Endothelial cell of umbilical vein (primary cell): ENCODE measurements around the gene CELSR1. TPM values are rescaled to one million over a fixed set of nuclear protein-coding genes. Genes with fewer than 3 reads are reported as not detected.

Experiments
- BruUV-seq: library from RNA; stranded (reverse); fragments of 400-500 nt; replicated peaks from 2 replicates; lab custom pipeline; 2021; lab: Mats Ljungman, UMichigan
- CTCF ChIA-PET: fragments of 300-600, 350-600 bp; sonication (Branson Sonifier 250); formaldehyde crosslinking; loops from one replicate; lab custom pipeline; 2021; ENCODE audit warnings: antibody characterized with exemption, inconsistent platforms; lab: Charles Lee
- POLR2A ChIA-PET: fragments of 300-600, 350-600 bp; sonication (Branson Sonifier 250); formaldehyde crosslinking; loops from one replicate; lab custom pipeline; 2021; ENCODE audit warnings: antibody characterized with exemption, inconsistent platforms; lab: Charles Lee
- DNase-seq: peaks from one replicate; pipeline ENCODE4 v3.0.0-alpha.2; 2011; ENCODE audit warnings: low read depth, low spot score
- FAIRE-seq: peaks from 2 replicates; lab custom pipeline; 2011; peaks lifted over from hg19 to GRCh38; lab: Jason Lieb, UNC
- H2AFZ ChIP-seq: 2 replicates; pipeline ENCODE4 v1.6.0; 2012; ENCODE audit warnings: low read depth, low read length, control low read depth, inconsistent platforms
- H3K27ac ChIP-seq: 2 replicates; pipeline ENCODE4 v1.5.1; 2011; ENCODE audit warnings: low read depth, mild to moderate bottlenecking, control low read depth, low read length, moderate library complexity; ENCODE audit not compliant: insufficient read depth
- H3K27me3 ChIP-seq, 2 experiments: 2 replicates each; pipeline versions ENCODE4 v1.6.0 to v1.6.1; 2011; ENCODE audit warnings: low read length in 2 of 2, mixed read lengths in 1 of 2; ENCODE audit not compliant: control insufficient read depth in 2 of 2, insufficient read depth in 2 of 2
- H3K36me3 ChIP-seq, 2 experiments: 2 replicates in 1 of 2; 3 replicates in 1 of 2; pipeline ENCODE4 v1.5.1; 2011; ENCODE audit warnings: low read length in 2 of 2, mild to moderate bottlenecking in 1 of 2, moderate library complexity in 1 of 2; ENCODE audit not compliant: control insufficient read depth in 2 of 2, insufficient read depth in 2 of 2; ENCODE audit errors: extremely low read depth in 1 of 2
- H3K4me1 ChIP-seq: 3 replicates; pipeline ENCODE4 v1.5.1; 2011; ENCODE audit warnings: mild to moderate bottlenecking, low read length; ENCODE audit not compliant: control insufficient read depth, insufficient read depth; ENCODE audit errors: extremely low read depth
- H3K4me2 ChIP-seq: 2 replicates; pipeline ENCODE4 v1.6.1; 2011; ENCODE audit warnings: low read length, control low read depth, mixed read lengths; ENCODE audit not compliant: insufficient read depth
- H3K4me3 ChIP-seq, 3 experiments: fragments of 200-600 bp in 1 of 3; sonication (generic), shearing (Covaris generic) in 1 of 3; replicated peaks in 1 of 3; 2 replicates each; pipeline ENCODE4 v1.5.1; 2011 to 2016; ENCODE audit warnings: control low read depth in 3 of 3, low read length in 3 of 3, mild to moderate bottlenecking in 2 of 3, inconsistent platforms in 1 of 3, low read depth in 1 of 3, moderate library complexity in 1 of 3; ENCODE audit not compliant: insufficient read depth in 1 of 3
- H3K79me2 ChIP-seq: 2 replicates; pipeline ENCODE4 v1.6.0; 2012; ENCODE audit warnings: low read length, inconsistent platforms; ENCODE audit not compliant: control insufficient read depth, insufficient read depth
- H3K9ac ChIP-seq: replicated peaks from 2 replicates; pipeline ENCODE3; 2011; ENCODE audit warnings: low read length, control low read depth; ENCODE audit not compliant: insufficient read depth; ENCODE audit errors: extremely low read depth
- H3K9me1 ChIP-seq: replicated peaks from 3 replicates; pipeline ENCODE4 v1.6.0; 2011; ENCODE audit warnings: mild to moderate bottlenecking, low read length; ENCODE audit not compliant: control insufficient read depth, insufficient read depth; ENCODE audit errors: extremely low read depth
- H3K9me3 ChIP-seq: replicated peaks from 2 replicates; pipeline ENCODE4 v1.5.1; 2012; ENCODE audit warnings: low read length, inconsistent platforms; ENCODE audit not compliant: control insufficient read depth, insufficient read depth
- H4K20me1 ChIP-seq: replicated peaks from 2 replicates; pipeline ENCODE3; 2011; ENCODE audit warnings: mild to moderate bottlenecking, low read length; ENCODE audit not compliant: control insufficient read depth, insufficient read depth; ENCODE audit errors: extremely low read depth
- CTCF ChIP-seq, 2 donors: IDR thresholded peaks; 1 replicate in 1 of 2; 2 replicates in 1 of 2; pipeline ENCODE4 v1.5.1; 2011; ENCODE audit warnings: low read length in 2 of 2, mild to moderate bottlenecking in 2 of 2, moderate library complexity in 2 of 2, control low read depth in 1 of 2, inconsistent platforms in 1 of 2, low read depth in 1 of 2; ENCODE audit not compliant: insufficient read depth in 1 of 2; ENCODE audit errors: extremely low read depth in 1 of 2
- EZH2 ChIP-seq: IDR thresholded peaks from 2 replicates; pipeline ENCODE4 v1.6.1; 2012; ENCODE audit warnings: borderline replicate concordance, low read depth, mild to moderate bottlenecking, moderate library complexity, low read length, inconsistent platforms; ENCODE audit not compliant: severe bottlenecking
- FOS ChIP-seq: IDR thresholded peaks from 2 replicates; pipeline ENCODE4 v1.6.1; 2011; ENCODE audit warnings: mild to moderate bottlenecking, low read length, moderate library complexity, borderline replicate concordance; ENCODE audit not compliant: insufficient read depth
- GATA2 ChIP-seq: IDR thresholded peaks from 2 replicates; pipeline ENCODE4 v1.7.0; 2011; ENCODE audit warnings: low read depth, mild to moderate bottlenecking, moderate library complexity, mixed read lengths, low read length; ENCODE audit not compliant: insufficient read length, insufficient read depth
- JUN ChIP-seq: IDR thresholded peaks from 2 replicates; pipeline ENCODE4 v1.6.1; 2011; ENCODE audit warnings: borderline replicate concordance, low read depth; ENCODE audit not compliant: insufficient read length, insufficient read depth
- MAX ChIP-seq: IDR thresholded peaks from 2 replicates; pipeline ENCODE4 v1.6.1; 2011; ENCODE audit not compliant: insufficient read depth, insufficient read length
- MYC ChIP-seq: IDR thresholded peaks from one replicate; pipeline ENCODE4 v1.6.1; 2011; ENCODE audit warnings: mild to moderate bottlenecking, low read depth, low read length
- POLR2A ChIP-seq: IDR thresholded peaks from 2 replicates; pipeline ENCODE4 v1.6.1; 2012; ENCODE audit warnings: low read depth, mild to moderate bottlenecking, control low read depth, low read length
- POLR2AphosphoS5 ChIP-seq: IDR thresholded peaks from 2 replicates; pipeline ENCODE4 v1.6.1; 2012; ENCODE audit warnings: low read depth, mild to moderate bottlenecking, control low read depth, low read length, moderate library complexity; ENCODE audit not compliant: insufficient read depth
- dilution Hi-C: fragments of 300-500 bp; cut with MboI; formaldehyde crosslinking; loops from one replicate; pipeline ENCODE4 v1.15.0; 2019; ENCODE audit warnings: low sequenced_read_pairs; ENCODE audit not compliant: extremely low pct_ligation_motif_present
- intact Hi-C: fragments of 100-400 bp; cut with micrococcal nuclease; formaldehyde crosslinking; loops from one replicate; pipeline ENCODE4 v1.10.0; 2022
- polyA plus RNA-seq, 4 experiments: library from polyadenylated mRNA; depleted of rRNA in 3 of 4; stranded (reverse) in 3 of 4; unstranded in 1 of 4; fragments of >200 nt; gene quantifications; 2 replicates each; pipeline versions ENCODE4 v1.2.1 to v1.2.3, GENCODE V29; 2011 to 2012; ENCODE audit warnings: missing spikeins in 1 of 4
- total RNA-seq: library from RNA; stranded (reverse); gene quantifications from 2 replicates; pipeline ENCODE4 v1.2.3, GENCODE V29; 2021

The CELSR1 gene
- total and polyA plus RNA-seq, 2 donors (not counting 3 experiments of a cell fraction or from before 2014, with no cell fraction given) = 3.7 to 5.4 TPM

GRCh38 chr22:46518038-46518437 lies 19.4 kb downstream of the CELSR1 start:
- no peaks in the 10 kb centered on the region for H3K9me3 ChIP-seq
- no peaks in the 10 kb centered on the region for H3K79me2 ChIP-seq
- DNase-seq (no peak), FAIRE-seq (no peak)
- TF ChIP-seq POLR2A = no peak
- TF ChIP-seq GATA2 = no peak
- TF ChIP-seq POLR2AphosphoS5 = no peak
- TF ChIP-seq MYC = no peak
- TF ChIP-seq EZH2 = no peak
- no peak for TF ChIP-seq MAX
- TF ChIP-seq FOS = no peak
- TF ChIP-seq JUN = no peak
- no peak for TF ChIP-seq CTCF (IDR thresholded peaks at IDR 0.05; ENCODE audit: extremely low read depth in 1 of 2, insufficient read depth in 1 of 2, low read depth in 1 of 2, low read length in 2 of 2)
- peak overlapping the region; percentile 50 for H3K27ac ChIP-seq
- BruUV-seq = no TSS peak
- H4K20me1 ChIP-seq = no peaks in the 10 kb centered on the region
- dilution Hi-C loops (no loop called here), intact Hi-C loops (no loop called here)
- no peak overlapping the region for H2AFZ ChIP-seq
- H3K9ac ChIP-seq = no peak overlapping the region
- ChIA-PET CTCF (interaction anchor here (1.9 kb wide), 1 partner anchor 150 kb away, joined by 6 read pairs; no protein-coding TSS in a partner anchor), POLR2A (no interaction called here)
- H3K9me1 ChIP-seq = no peaks in the 10 kb centered on the region
- H3K4me1 ChIP-seq = peaks cover 14% of the 10 kb centered on the region
- H3K27me3 ChIP-seq = no peaks in the 10 kb centered on the region
- no peak overlapping the region for H3K4me2 ChIP-seq
- no peak overlapping the region for H3K4me3 ChIP-seq
- H3K36me3 ChIP-seq = no peaks in the 10 kb centered on the region
